Measurements from ENCODE around the gene LYPD6. TPM values are rescaled to one million over a fixed set of nuclear protein-coding genes. Genes with fewer than 3 reads are reported as not detected.

The LYPD6 gene
- total RNA-seq, 1 experiment from 2014 or later = 0.74 TPM

DNA sequence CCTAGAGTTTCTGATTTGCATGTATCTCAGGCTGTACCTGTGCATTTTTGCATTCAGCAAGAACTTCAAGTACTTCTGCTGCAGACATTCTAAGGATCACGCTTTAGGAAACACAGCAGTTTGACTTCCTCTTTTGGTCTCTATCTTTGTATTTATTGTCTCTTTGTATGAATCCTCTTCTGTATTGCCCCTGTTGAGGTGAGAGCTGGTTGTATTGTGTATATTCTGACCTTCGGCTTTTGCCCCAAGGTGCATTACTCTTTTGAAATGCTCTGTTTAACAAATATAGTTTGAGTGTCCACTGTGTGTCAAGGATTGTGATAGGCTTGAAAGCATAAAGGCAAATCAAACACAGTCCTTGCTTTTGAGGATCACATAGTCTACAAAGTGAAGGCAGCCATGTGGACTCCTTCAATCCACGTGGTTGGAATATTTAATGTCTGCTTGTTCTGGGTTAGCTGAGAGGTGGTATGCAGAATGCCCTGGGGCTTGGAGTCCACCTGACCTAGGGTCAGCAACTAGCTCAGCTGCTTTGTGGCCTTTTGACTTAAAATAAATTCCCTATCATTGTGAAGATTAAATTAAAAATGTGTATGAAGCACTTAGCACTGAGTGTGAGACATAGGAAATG lies 108.1 kb downstream of the LYPD6 start:
- ChIA-PET CTCF (no interaction called here), POLR2A (ENCODE audit: unreplicated experiment) (no interaction called here)
- Histone ChIP-seq H3K4me1 (replicated peaks; ENCODE audit: insufficient read depth) (no peaks in the 10 kb centered on the region), H3K27me3 (ENCODE audit: insufficient read depth, low read depth) (no peaks in the 10 kb centered on the region), H3K79me2 (ENCODE audit: low read depth) (no peaks in the 10 kb centered on the region), H3K9me3 (ENCODE audit: insufficient read depth, low read depth) (no peaks in the 10 kb centered on the region), H4K20me1 (ENCODE audit: insufficient read depth) (no peaks in the 10 kb centered on the region), H3K9me2 (ENCODE audit: insufficient read depth) (no peaks in the 10 kb centered on the region), H3F3A (ENCODE audit: insufficient read depth, low read depth) (no peaks in the 10 kb centered on the region), H3K4me2 (no peak overlapping the region), H3K36me3 (ENCODE audit: low read depth) (no peaks in the 10 kb centered on the region), H2AFZ (no peak overlapping the region), H3K4me3 (no peak overlapping the region), H3K27ac (no peak overlapping the region)
- no TSS peak for BruUV-seq (replicated peaks)
- intact Hi-C loops (cut with micrococcal nuclease; ENCODE audit: unreplicated experiment) = no loop called here
- TF ChIP-seq, protein P1, sequence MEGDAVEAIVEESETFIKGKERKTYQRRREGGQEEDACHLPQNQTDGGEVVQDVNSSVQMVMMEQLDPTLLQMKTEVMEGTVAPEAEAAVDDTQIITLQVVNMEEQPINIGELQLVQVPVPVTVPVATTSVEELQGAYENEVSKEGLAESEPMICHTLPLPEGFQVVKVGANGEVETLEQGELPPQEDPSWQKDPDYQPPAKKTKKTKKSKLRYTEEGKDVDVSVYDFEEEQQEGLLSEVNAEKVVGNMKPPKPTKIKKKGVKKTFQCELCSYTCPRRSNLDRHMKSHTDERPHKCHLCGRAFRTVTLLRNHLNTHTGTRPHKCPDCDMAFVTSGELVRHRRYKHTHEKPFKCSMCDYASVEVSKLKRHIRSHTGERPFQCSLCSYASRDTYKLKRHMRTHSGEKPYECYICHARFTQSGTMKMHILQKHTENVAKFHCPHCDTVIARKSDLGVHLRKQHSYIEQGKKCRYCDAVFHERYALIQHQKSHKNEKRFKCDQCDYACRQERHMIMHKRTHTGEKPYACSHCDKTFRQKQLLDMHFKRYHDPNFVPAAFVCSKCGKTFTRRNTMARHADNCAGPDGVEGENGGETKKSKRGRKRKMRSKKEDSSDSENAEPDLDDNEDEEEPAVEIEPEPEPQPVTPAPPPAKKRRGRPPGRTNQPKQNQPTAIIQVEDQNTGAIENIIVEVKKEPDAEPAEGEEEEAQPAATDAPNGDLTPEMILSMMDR (conservative IDR thresholded peaks at IDR 0.05) = no peak
- no peak for TF ChIP-seq EZH2 (IDR thresholded peaks at IDR 0.05; ENCODE audit: low read depth)
- DNase-seq = no peak

DNA sequence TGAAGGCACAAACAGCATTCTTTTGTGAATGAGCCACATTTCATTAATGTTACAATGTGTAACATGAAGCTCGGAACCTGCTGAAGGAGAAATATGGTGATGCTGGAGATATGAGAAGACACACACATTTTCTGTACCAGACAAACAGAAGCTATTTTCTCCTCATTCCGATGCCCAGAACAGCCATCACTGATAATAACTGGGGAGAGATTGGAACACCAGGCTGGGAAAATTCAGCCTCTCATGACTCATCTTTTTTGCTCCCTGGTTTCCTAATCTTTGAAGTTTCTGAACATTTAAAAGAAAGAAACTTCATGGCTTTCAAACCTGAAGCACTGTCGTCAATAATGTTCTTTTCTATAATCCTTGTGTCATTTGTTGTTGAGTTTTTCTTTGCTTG lies 110.9 kb downstream of the LYPD6 start:
- BruUV-seq (replicated peaks) = no TSS peak
- Histone ChIP-seq H3K27me3 (ENCODE audit: insufficient read depth, low read depth) (no peaks in the 10 kb centered on the region), H2AFZ (no peak overlapping the region), H3K4me3 (no peak overlapping the region), H3K27ac (no peak overlapping the region), H4K20me1 (ENCODE audit: insufficient read depth) (no peaks in the 10 kb centered on the region), H3K79me2 (ENCODE audit: low read depth) (no peaks in the 10 kb centered on the region), H3K4me2 (no peak overlapping the region), H3K36me3 (ENCODE audit: low read depth) (no peaks in the 10 kb centered on the region), H3K4me1 (replicated peaks; ENCODE audit: insufficient read depth) (no peaks in the 10 kb centered on the region), H3F3A (ENCODE audit: insufficient read depth, low read depth) (no peaks in the 10 kb centered on the region), H3K9me2 (ENCODE audit: insufficient read depth) (no peaks in the 10 kb centered on the region), H3K9me3 (ENCODE audit: insufficient read depth, low read depth) (no peaks in the 10 kb centered on the region)
- no peak for DNase-seq
- TF ChIP-seq, protein P1 (conservative IDR thresholded peaks at IDR 0.05) = no peak
- TF ChIP-seq EZH2 (IDR thresholded peaks at IDR 0.05; ENCODE audit: low read depth) = no peak
- intact Hi-C loops (cut with micrococcal nuclease; ENCODE audit: unreplicated experiment) = no loop called here
- CTCF ChIA-PET = no interaction called here
- POLR2A ChIA-PET (ENCODE audit: unreplicated experiment) = interaction anchor here (0.5 kb wide), 1 partner anchor 55 kb away, joined by 3 read pairs; no protein-coding TSS in a partner anchor

DNA sequence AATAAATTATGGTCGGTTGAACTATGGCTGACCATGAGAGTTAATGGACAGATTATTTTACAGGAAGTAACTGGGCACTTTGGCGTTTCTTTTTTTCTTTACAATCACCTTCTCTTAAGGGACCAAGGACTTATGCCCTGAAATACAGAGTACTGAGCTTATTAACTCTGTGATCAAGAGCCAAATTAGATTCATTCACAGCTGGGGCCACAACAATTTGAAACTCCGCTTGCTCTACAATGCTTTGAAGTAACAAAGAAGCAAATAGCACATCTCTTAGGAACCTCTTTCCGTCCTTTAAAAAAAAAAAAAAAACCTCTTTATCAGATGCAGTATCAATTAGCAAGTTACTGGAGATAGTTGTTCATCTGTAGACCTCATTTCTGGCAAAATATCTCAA lies 112.0 kb downstream of the LYPD6 start:
- Histone ChIP-seq H3K27me3 (ENCODE audit: insufficient read depth, low read depth) (no peaks in the 10 kb centered on the region), H3K9me3 (ENCODE audit: insufficient read depth, low read depth) (no peaks in the 10 kb centered on the region), H3K79me2 (ENCODE audit: low read depth) (no peaks in the 10 kb centered on the region), H3F3A (ENCODE audit: insufficient read depth, low read depth) (no peaks in the 10 kb centered on the region), H4K20me1 (ENCODE audit: insufficient read depth) (no peaks in the 10 kb centered on the region), H3K27ac (no peak overlapping the region), H3K36me3 (ENCODE audit: low read depth) (no peaks in the 10 kb centered on the region), H3K4me2 (no peak overlapping the region), H3K4me1 (replicated peaks; ENCODE audit: insufficient read depth) (no peaks in the 10 kb centered on the region), H2AFZ (no peak overlapping the region), H3K4me3 (no peak overlapping the region), H3K9me2 (ENCODE audit: insufficient read depth) (no peaks in the 10 kb centered on the region)
- TF ChIP-seq EZH2 (IDR thresholded peaks at IDR 0.05; ENCODE audit: low read depth) = no peak
- TF ChIP-seq, protein P1 (conservative IDR thresholded peaks at IDR 0.05) = no peak
- CTCF ChIA-PET = no interaction called here
- BruUV-seq (replicated peaks) = no TSS peak
- no peak for DNase-seq
- intact Hi-C loops (cut with micrococcal nuclease; ENCODE audit: unreplicated experiment) = no loop called here
- POLR2A ChIA-PET (ENCODE audit: unreplicated experiment) = no interaction called here

All from PC-9 (cell line).